ENCODE results near the gene EPC1. TPM values are rescaled to one million over a fixed set of nuclear protein-coding genes. Genes with fewer than 3 reads are reported as not detected.
"Not testable (repeated sequence)": the region's sequence is repeated elsewhere in the genome, so short reads cannot be mapped to it uniquely, and the experiment has no call there.

Gene EPC1
- total RNA-seq, 2 experiments from 2014 or later, result 40.9 to 48.8 TPM

DNA sequence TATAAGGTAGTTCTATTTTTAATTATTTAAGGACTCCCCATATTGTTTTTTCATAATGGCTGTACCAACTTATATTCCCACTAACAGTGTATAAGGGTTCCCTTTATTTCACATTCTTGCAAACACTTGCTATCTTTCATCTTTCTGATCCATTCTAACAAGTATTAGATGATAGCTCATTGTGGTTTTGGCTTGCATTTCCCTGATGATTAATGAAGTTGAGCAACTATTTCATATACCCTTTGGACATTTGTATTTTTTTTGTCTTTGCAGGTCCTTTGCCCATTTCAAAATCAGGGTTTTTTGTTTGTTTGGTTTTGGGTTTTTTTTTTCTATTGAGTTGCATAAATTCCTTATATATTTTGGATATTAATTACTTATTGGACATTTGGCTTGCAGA lies 107.2 kb downstream of the EPC1 start:
- Histone ChIP-seq H2AFZ (ENCODE audit: low read length) (no peak overlapping the region), H3K4me1 (ENCODE audit: insufficient read depth, low read length, poor library complexity, severe bottlenecking) (no peaks in the 10 kb centered on the region), H3K9me3 (ENCODE audit: low read length) (no peaks in the 10 kb centered on the region), H4K20me1 (ENCODE audit: insufficient read depth, low read length) (no peaks in the 10 kb centered on the region), H3K36me3 (ENCODE audit: insufficient read depth, low read length) (no peaks in the 10 kb centered on the region), H3K79me2 (ENCODE audit: insufficient read depth, low read depth, low read length) (no peaks in the 10 kb centered on the region), H3K9me2 (ENCODE audit: insufficient read depth, low read length) (no peaks in the 10 kb centered on the region), H3K4me2 (ENCODE audit: low read length) (no peak overlapping the region), H3K4me3 (ENCODE audit: low read depth, low read length, poor library complexity, severe bottlenecking) (no peak overlapping the region), H3K27ac (ENCODE audit: low read depth, low read length, poor library complexity, severe bottlenecking) (no peak overlapping the region)
- BruUV-seq (replicated peaks), result no TSS peak
- no peak for DNase-seq (ENCODE audit: low spot score)
- ChIA-PET CTCF (ENCODE audit: unreplicated experiment) (no interaction called here), POLR2A (interaction anchor here (0.9 kb wide), 1 partner anchor 12 kb away, joined by 3 read pairs; no protein-coding TSS in a partner anchor)
- TF ChIP-seq EZH2phosphoT487 (IDR thresholded peaks at IDR 0.05; ENCODE audit: borderline replicate concordance, low read depth, low read length), result no peak
- TF ChIP-seq, protein P1, sequence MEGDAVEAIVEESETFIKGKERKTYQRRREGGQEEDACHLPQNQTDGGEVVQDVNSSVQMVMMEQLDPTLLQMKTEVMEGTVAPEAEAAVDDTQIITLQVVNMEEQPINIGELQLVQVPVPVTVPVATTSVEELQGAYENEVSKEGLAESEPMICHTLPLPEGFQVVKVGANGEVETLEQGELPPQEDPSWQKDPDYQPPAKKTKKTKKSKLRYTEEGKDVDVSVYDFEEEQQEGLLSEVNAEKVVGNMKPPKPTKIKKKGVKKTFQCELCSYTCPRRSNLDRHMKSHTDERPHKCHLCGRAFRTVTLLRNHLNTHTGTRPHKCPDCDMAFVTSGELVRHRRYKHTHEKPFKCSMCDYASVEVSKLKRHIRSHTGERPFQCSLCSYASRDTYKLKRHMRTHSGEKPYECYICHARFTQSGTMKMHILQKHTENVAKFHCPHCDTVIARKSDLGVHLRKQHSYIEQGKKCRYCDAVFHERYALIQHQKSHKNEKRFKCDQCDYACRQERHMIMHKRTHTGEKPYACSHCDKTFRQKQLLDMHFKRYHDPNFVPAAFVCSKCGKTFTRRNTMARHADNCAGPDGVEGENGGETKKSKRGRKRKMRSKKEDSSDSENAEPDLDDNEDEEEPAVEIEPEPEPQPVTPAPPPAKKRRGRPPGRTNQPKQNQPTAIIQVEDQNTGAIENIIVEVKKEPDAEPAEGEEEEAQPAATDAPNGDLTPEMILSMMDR (conservative IDR thresholded peaks at IDR 0.05; ENCODE audit: low read length), result no peak
- intact Hi-C loops (cut with micrococcal nuclease; ENCODE audit: unreplicated experiment), result no loop called here

DNA sequence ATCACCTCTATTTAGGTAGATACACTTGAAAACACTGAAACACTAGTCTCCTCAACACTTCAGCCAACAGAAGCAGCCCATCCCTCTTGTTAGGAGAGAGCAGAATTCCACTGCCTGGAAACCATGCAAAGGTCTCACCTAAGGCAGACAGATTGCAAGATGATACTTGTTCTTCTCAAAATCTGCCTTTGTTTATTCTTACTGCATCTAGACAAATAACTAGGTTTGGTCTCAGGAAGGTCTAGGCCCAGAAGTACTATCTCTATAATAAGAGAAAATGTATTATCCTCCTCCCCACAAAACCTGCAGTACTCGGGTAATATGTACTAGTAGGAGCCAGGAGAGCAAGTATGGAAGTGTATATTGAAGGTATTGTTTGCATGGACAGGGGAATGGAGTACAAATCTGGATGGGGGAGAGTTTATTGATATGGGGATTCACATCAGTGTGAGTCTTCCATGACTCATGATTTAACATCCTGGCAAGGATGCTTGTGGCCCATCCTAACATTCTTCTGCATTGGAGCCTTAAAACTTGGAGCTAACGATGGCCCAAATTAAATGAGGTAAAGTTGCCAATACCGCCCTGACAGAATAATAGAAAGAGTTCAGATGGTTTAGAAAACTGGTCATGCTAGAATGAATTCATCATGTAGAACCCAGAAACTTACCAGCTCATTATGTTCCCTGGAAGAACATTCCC lies 109.2 kb downstream of the EPC1 start:
- CTCF ChIA-PET (ENCODE audit: unreplicated experiment), result no interaction called here
- no TSS peak for BruUV-seq (replicated peaks)

DNA sequence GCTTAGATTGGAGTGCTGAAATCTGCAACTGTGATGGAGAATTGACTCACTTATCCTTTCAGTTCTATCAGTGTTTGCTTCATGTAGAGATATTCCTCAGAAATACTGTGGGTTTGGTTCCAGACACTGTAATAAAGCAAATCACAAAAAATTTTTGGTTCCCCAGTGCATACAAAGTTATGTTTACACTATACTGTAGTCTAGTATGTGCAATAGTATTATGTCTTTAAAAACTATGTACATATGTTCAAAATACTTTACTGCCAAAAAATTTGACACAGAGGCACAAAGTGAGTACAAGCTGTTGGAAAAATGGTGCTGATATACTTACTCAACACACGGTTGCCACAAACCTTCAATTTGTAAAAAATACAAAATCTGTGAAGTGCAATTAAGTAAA lies 112.5 kb downstream of the EPC1 start:
- Histone ChIP-seq H3K4me1 (ENCODE audit: insufficient read depth, low read length, poor library complexity, severe bottlenecking) (no peaks in the 10 kb centered on the region), H3K4me2 (ENCODE audit: low read length) (no peak overlapping the region), H3K27ac (ENCODE audit: low read depth, low read length, poor library complexity, severe bottlenecking) (no peak overlapping the region), H2AFZ (ENCODE audit: low read length) (no peak overlapping the region), H3K79me2 (ENCODE audit: insufficient read depth, low read depth, low read length) (no peaks in the 10 kb centered on the region), H3K9me2 (ENCODE audit: insufficient read depth, low read length) (no peaks in the 10 kb centered on the region), H3K4me3 (ENCODE audit: low read depth, low read length, poor library complexity, severe bottlenecking) (no peak overlapping the region), H4K20me1 (ENCODE audit: insufficient read depth, low read length) (no peaks in the 10 kb centered on the region), H3K9me3 (ENCODE audit: low read length) (no peaks in the 10 kb centered on the region), H3K36me3 (ENCODE audit: insufficient read depth, low read length) (no peaks in the 10 kb centered on the region)
- intact Hi-C loops (cut with micrococcal nuclease; ENCODE audit: unreplicated experiment), result no loop called here
- DNase-seq (ENCODE audit: low spot score), result no peak
- ChIA-PET POLR2A (no interaction called here), CTCF (ENCODE audit: unreplicated experiment) (no interaction called here)
- TF ChIP-seq EZH2phosphoT487 (IDR thresholded peaks at IDR 0.05; ENCODE audit: borderline replicate concordance, low read depth, low read length), result no peak
- TF ChIP-seq, protein P1 (conservative IDR thresholded peaks at IDR 0.05; ENCODE audit: low read length), result no peak
- BruUV-seq (replicated peaks), result no TSS peak

More for the DNA sequence above, 109.2 kb downstream of the EPC1 start:
- Histone ChIP-seq H3K9me2 (ENCODE audit: insufficient read depth, low read length) (no peaks in the 10 kb centered on the region), H3K36me3 (ENCODE audit: insufficient read depth, low read length) (no peaks in the 10 kb centered on the region), H3K79me2 (ENCODE audit: insufficient read depth, low read depth, low read length) (no peaks in the 10 kb centered on the region), H3K4me1 (ENCODE audit: insufficient read depth, low read length, poor library complexity, severe bottlenecking) (no peaks in the 10 kb centered on the region), H2AFZ (ENCODE audit: low read length) (no peak overlapping the region), H3K4me2 (ENCODE audit: low read length) (no peak overlapping the region), H3K4me3 (ENCODE audit: low read depth, low read length, poor library complexity, severe bottlenecking) (no peak overlapping the region), H4K20me1 (ENCODE audit: insufficient read depth, low read length) (no peaks in the 10 kb centered on the region), H3K9me3 (ENCODE audit: low read length) (no peaks in the 10 kb centered on the region), H3K27ac (ENCODE audit: low read depth, low read length, poor library complexity, severe bottlenecking) (no peak overlapping the region)
- TF ChIP-seq, protein P1 (conservative IDR thresholded peaks at IDR 0.05; ENCODE audit: low read length), result no peak
- no peak for TF ChIP-seq EZH2phosphoT487 (IDR thresholded peaks at IDR 0.05; ENCODE audit: borderline replicate concordance, low read depth, low read length)
- POLR2A ChIA-PET, result no interaction called here
- no peak for DNase-seq (ENCODE audit: low spot score)
- intact Hi-C loops (cut with micrococcal nuclease; ENCODE audit: unreplicated experiment), result no loop called here

DNA sequence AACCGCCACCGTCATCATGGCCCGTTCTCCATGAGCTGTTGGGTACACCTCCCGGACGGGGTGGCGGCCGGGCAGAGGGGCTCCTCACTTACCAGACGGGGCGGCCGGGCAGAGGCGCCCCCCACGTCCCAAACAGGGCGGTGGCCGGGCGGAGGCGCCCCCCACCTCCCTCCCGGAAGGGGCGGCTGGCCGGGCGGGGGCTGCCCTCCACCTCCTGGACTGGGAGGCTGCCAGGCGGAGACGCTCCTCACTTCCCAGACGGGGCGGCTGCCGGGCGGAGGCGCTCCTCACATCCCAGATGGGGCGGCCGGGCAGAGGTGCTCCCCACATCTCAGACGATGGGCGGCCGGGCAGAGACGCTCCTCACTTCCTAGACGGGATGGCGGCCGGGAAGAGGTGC lies 113.6 kb downstream of the EPC1 start:
- H3K79me2 ChIP-seq (ENCODE audit: insufficient read depth, low read depth, low read length); H3K36me3 ChIP-seq (ENCODE audit: insufficient read depth, low read length); H3K4me3 ChIP-seq (ENCODE audit: low read depth, low read length, poor library complexity, severe bottlenecking); H3K27ac ChIP-seq (ENCODE audit: low read depth, low read length, poor library complexity, severe bottlenecking); H3K9me2 ChIP-seq (ENCODE audit: insufficient read depth, low read length); H3K4me1 ChIP-seq (ENCODE audit: insufficient read depth, low read length, poor library complexity, severe bottlenecking); H4K20me1 ChIP-seq (ENCODE audit: insufficient read depth, low read length); H3K9me3 ChIP-seq (ENCODE audit: low read length); H3K4me2 ChIP-seq (ENCODE audit: low read length); CTCF ChIA-PET (ENCODE audit: unreplicated experiment); intact Hi-C loops (cut with micrococcal nuclease; ENCODE audit: unreplicated experiment); H2AFZ ChIP-seq (ENCODE audit: low read length); BruUV-seq (replicated peaks); POLR2A ChIA-PET; DNase-seq (ENCODE audit: low spot score): not testable (repeated sequence)

Data from OCI-LY7 (cell line).